Esophagus mucosa (tissue), 1 donor: ENCODE results near the gene TRPV5. TPM values are rescaled to one million over a fixed set of nuclear protein-coding genes. Genes with fewer than 3 reads are reported as not detected.

Experiments used
- ATAC-seq: fragments of 200-7000 bp; cut with Tn5 transposase; one replicate; pipeline ENCODE4 v1.9.1; 2020
- total RNA-seq: library from RNA; stranded (reverse); gene quantifications from one replicate; pipeline ENCODE4 v1.2.4, GENCODE V29; 2023
- donor health status: DM: yes; HTN: yes; CAD: no.

The TRPV5 gene
- total RNA-seq, 1 donor from 2014 or later = not detected

- ATAC-seq = no peak
These were observed 64.5 kb downstream of the TRPV5 start for GRCh38 chr7:142868986-142869415.

- no peak for ATAC-seq
These were observed 65.2 kb downstream of the TRPV5 start for GRCh38 chr7:142868188-142868985.

GRCh38 chr7:142867398-142868187 is 66.0 kb downstream of the TRPV5 start:
- ATAC-seq = no peak

- no peak for ATAC-seq
These were observed 66.5 kb downstream of the TRPV5 start for GRCh38 chr7:142867097-142867378.

- ATAC-seq = peak; percentile 42
These were observed 67.0 kb downstream of the TRPV5 start for GRCh38 chr7:142866361-142867096.

GRCh38 chr7:142865766-142866165 is 67.8 kb downstream of the TRPV5 start:
- no peak for ATAC-seq

GRCh38 chr7:142864980-142865747 is 68.4 kb downstream of the TRPV5 start:
- peak; percentile 38 for ATAC-seq

- no peak for ATAC-seq
These were observed 69.5 kb downstream of the TRPV5 start for GRCh38 chr7:142863891-142864685.

GRCh38 chr7:142862786-142863400 is 70.7 kb downstream of the TRPV5 start:
- no peak for ATAC-seq

- ATAC-seq = no peak
These were observed 71.2 kb downstream of the TRPV5 start for GRCh38 chr7:142862351-142862750.

GRCh38 chr7:142860968-142861367 is 72.6 kb downstream of the TRPV5 start:
- no peak for ATAC-seq

- ATAC-seq = no peak
These were observed 73.7 kb downstream of the TRPV5 start for GRCh38 chr7:142859829-142860228.

- ATAC-seq = no peak
These were observed 74.1 kb downstream of the TRPV5 start for GRCh38 chr7:142859411-142859810.

Other genes starting within 250 kb of the TRPV5 start
- not detected for gene PRSS1, start 184.3 kb downstream of the TRPV5 start, total RNA-seq
- gene PRSS2, start 162.8 kb downstream of the TRPV5 start, total RNA-seq = not detected
- gene EPHB6, start 78.7 kb downstream of the TRPV5 start, total RNA-seq = 18.1 TPM
- 0.68 TPM for gene TRPV6, start 48.0 kb downstream of the TRPV5 start, total RNA-seq
- gene LLCFC1, start 5.7 kb upstream of the TRPV5 start, total RNA-seq = not detected
- 0.32 TPM for gene KEL, start 28.6 kb upstream of the TRPV5 start, total RNA-seq
- not detected for gene OR9A2, start 93.4 kb upstream of the TRPV5 start, total RNA-seq
- gene OR6V1, start 118.6 kb upstream of the TRPV5 start, total RNA-seq = not detected
- 0.56 TPM for gene PIP, start 198.3 kb upstream of the TRPV5 start, total RNA-seq
- gene TAS2R39, start 249.7 kb upstream of the TRPV5 start, total RNA-seq = not detected